HEK293T (cell line): ENCODE results near the gene UBAP2.

Experiments
- ARNT ChIP-seq: fragments of 450-650 bp; IDR thresholded peaks from 2 replicates; pipeline ENCODE4 v1.6.1; 2017; ENCODE audit warnings: mild to moderate bottlenecking
- BHLHE40 ChIP-seq: fragments of 450-650 bp; IDR thresholded peaks from 2 replicates; pipeline ENCODE4 v1.6.1; 2016; ENCODE audit warnings: mild to moderate bottlenecking, moderate library complexity, borderline replicate concordance
- CTBP1 ChIP-seq: fragments of 450-650 bp; IDR thresholded peaks from 2 replicates; pipeline ENCODE4 v1.6.1; 2016; ENCODE audit warnings: borderline replicate concordance
- ELF4 ChIP-seq: fragments of 450-650 bp; IDR thresholded peaks from 2 replicates; pipeline ENCODE4 v1.6.1; 2017; ENCODE audit warnings: antibody characterized with exemption
- FOXA1 ChIP-seq: fragments of 450-650 bp; IDR thresholded peaks from 2 replicates; pipeline ENCODE4 v1.6.1; 2016; ENCODE audit warnings: mild to moderate bottlenecking
- FOXK2 ChIP-seq: fragments of 450-650 bp; IDR thresholded peaks from 2 replicates; pipeline ENCODE4 v1.6.1; 2016; ENCODE audit warnings: mild to moderate bottlenecking
- FOXM1 ChIP-seq: fragments of 450-650 bp; IDR thresholded peaks from 2 replicates; pipeline ENCODE4 v1.6.1; 2017; ENCODE audit warnings: mild to moderate bottlenecking, borderline replicate concordance
- SP1 ChIP-seq: fragments of 450-650 bp; IDR thresholded peaks from 2 replicates; pipeline ENCODE4 v1.6.1; 2017
- SUZ12 ChIP-seq: fragments of 450-650 bp; IDR thresholded peaks from 2 replicates; pipeline ENCODE4 v1.6.1; 2016; ENCODE audit warnings: mild to moderate bottlenecking
- TARDBP ChIP-seq: fragments of 450-650 bp; IDR thresholded peaks from 2 replicates; pipeline ENCODE4 v1.6.1; 2016

GRCh38 chr9:33923998-33924701 lies 124.5 kb downstream of the UBAP2 start:
- no peak for TF ChIP-seq ELF4
- no peak for TF ChIP-seq TARDBP
- TF ChIP-seq FOXK2: no peak
- no peak for TF ChIP-seq FOXA1
- TF ChIP-seq ARNT: no peak
- no peak for TF ChIP-seq CTBP1
- no peak for TF ChIP-seq BHLHE40
- TF ChIP-seq SUZ12: no peak
- TF ChIP-seq SP1: no peak
- no peak for TF ChIP-seq FOXM1
